Kidney (tissue), 22 donors: ENCODE data around the gene MRTFB. TPM values are rescaled to one million over a fixed set of nuclear protein-coding genes. Genes with fewer than 3 reads are reported as not detected.
"Not testable (repeated sequence)": the region's sequence is repeated elsewhere in the genome, so short reads cannot be mapped to it uniquely, and the experiment has no call there.

ENCODE experiments used
- DNase-seq, 5 donors: peaks; one replicate each; pipeline ENCODE4 v3.0.0-alpha.2; 2013 to 2020
- FAIRE-seq: peaks from 2 replicates; lab custom pipeline; 2012; peaks lifted over from hg19 to GRCh38; lab: Jason Lieb, UNC
- H3K27ac ChIP-seq, 2 donors: one replicate each; pipeline ENCODE4 v1.7.0; 2013; ENCODE audit warnings: low read depth in 2 of 2, low read length in 2 of 2, inconsistent platforms in 1 of 2
- H3K27me3 ChIP-seq: one replicate; pipeline ENCODE4 v1.7.1; 2013; ENCODE audit warnings: low read length, inconsistent platforms; ENCODE audit not compliant: control insufficient read depth, insufficient read depth
- H3K36me3 ChIP-seq, 3 donors: one replicate each; pipeline versions ENCODE4 v1.7.0 to v1.7.1; 2013; ENCODE audit warnings: low read length in 3 of 3, control low read depth in 1 of 3, inconsistent platforms in 1 of 3; ENCODE audit not compliant: insufficient read depth in 3 of 3, control insufficient read depth in 2 of 3
- H3K4me1 ChIP-seq, 3 donors: one replicate each; pipeline versions ENCODE4 v1.7.0 to v1.7.1; 2013; ENCODE audit warnings: low read length in 3 of 3, inconsistent platforms in 1 of 3, low read depth in 1 of 3; ENCODE audit not compliant: control insufficient read depth in 2 of 3, insufficient read depth in 2 of 3
- H3K4me3 ChIP-seq, 3 donors: one replicate each; pipeline versions ENCODE4 v1.7.0 to v1.8.1; 2013; ENCODE audit warnings: low read length in 3 of 3, control low read depth in 1 of 3, inconsistent platforms in 1 of 3
- H3K9ac ChIP-seq, 3 donors: one replicate each; pipeline versions ENCODE4 v1.7.0 to v1.7.1; 2013; ENCODE audit warnings: low read length in 3 of 3, control low read depth in 1 of 3, inconsistent platforms in 1 of 3
- H3K9me3 ChIP-seq, 3 donors: one replicate each; pipeline versions ENCODE4 v1.7.0 to v1.7.1; 2013; ENCODE audit warnings: low read length in 3 of 3, control low read depth in 1 of 3, inconsistent platforms in 1 of 3; ENCODE audit not compliant: control insufficient read depth in 2 of 3, insufficient read depth in 1 of 3
- intact Hi-C: fragments of 100-400 bp; cut with DNase I; formaldehyde crosslinking; loops from one replicate; pipeline ENCODE4 v1.11.1; 2022
- long read RNA-seq, 10 donors: library from polyadenylated mRNA in 1 of 10; unstranded in 1 of 10; transcript quantifications; one replicate each; pipeline ENCODE4 v2.0.0 and lab custom pipeline, GENCODE V29; 2021 to 2026
- polyA plus RNA-seq: library from polyadenylated mRNA; stranded (reverse); fragments of 350-450 nt; fragmentation: Illumina TruSeq; extraction: RNeasy Lipid Tissue Mini Kit (QIAGEN cat#74804); gene quantifications from one replicate; pipeline ENCODE4 v1.2.3, GENCODE V29; 2014; ENCODE audit warnings: low read depth, low replicate concordance; ENCODE audit not compliant: insufficient read depth
- total RNA-seq: library from RNA; stranded (reverse); fragmentation: NEBNext Ultra II Directional; extraction: Animal tissue kit (Norgen Biotek cat#: 25700); gene quantifications from one replicate; pipeline ENCODE4 v1.2.1, GENCODE V29; 2021
- TF ChIP-seq, protein P1 (sequence below): IDR thresholded peaks from 3 replicates; pipeline ENCODE4 v1.5.1; 2012; ENCODE audit warnings: mild to moderate bottlenecking, moderate library complexity, borderline replicate concordance; ENCODE audit not compliant: insufficient read depth; ENCODE audit errors: extremely low read depth
- donor health status: control.
- donor health status: control.
- donor health status: control.
- donor health status: control.
- donor health status: control.
- donor health status: DM: yes; HTN: yes; CAD: no.
- donor health status: Normal renal cell carcinoma (clear cell type).

MRTFB gene, protein sequence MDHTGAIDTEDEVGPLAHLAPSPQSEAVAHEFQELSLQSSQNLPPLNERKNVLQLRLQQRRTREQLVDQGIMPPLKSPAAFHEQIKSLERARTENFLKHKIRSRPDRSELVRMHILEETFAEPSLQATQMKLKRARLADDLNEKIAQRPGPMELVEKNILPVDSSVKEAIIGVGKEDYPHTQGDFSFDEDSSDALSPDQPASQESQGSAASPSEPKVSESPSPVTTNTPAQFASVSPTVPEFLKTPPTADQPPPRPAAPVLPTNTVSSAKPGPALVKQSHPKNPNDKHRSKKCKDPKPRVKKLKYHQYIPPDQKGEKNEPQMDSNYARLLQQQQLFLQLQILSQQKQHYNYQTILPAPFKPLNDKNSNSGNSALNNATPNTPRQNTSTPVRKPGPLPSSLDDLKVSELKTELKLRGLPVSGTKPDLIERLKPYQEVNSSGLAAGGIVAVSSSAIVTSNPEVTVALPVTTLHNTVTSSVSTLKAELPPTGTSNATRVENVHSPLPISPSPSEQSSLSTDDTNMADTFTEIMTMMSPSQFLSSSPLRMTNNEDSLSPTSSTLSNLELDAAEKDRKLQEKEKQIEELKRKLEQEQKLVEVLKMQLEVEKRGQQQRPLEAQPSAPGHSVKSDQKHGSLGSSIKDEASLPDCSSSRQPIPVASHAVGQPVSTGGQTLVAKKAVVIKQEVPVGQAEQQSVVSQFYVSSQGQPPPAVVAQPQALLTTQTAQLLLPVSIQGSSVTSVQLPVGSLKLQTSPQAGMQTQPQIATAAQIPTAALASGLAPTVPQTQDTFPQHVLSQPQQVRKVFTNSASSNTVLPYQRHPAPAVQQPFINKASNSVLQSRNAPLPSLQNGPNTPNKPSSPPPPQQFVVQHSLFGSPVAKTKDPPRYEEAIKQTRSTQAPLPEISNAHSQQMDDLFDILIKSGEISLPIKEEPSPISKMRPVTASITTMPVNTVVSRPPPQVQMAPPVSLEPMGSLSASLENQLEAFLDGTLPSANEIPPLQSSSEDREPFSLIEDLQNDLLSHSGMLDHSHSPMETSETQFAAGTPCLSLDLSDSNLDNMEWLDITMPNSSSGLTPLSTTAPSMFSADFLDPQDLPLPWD
- total RNA-seq (51.0 TPM), polyA plus RNA-seq (5.1 TPM)
- long read RNA-seq, donor 1, full-length matches to known transcripts: 3 of 3 reads
- long read RNA-seq, donor 1, partial matches to known transcripts: 0 of 3 reads
- long read RNA-seq, donor 1, other reads (novel, unspliced or antisense): 0 of 3 reads
- long read RNA-seq, donor 2: 0 reads
- long read RNA-seq, donor 3: 0 reads
- long read RNA-seq, donor 4: 0 reads
- long read RNA-seq, donor 5: 0 reads
- long read RNA-seq, donor 6: 0 reads
- long read RNA-seq, donor 7, partial matches to known transcripts: 2 of 6 reads
- long read RNA-seq, donor 7, other reads (novel, unspliced or antisense): 4 of 6 reads
- long read RNA-seq, donor 8, partial matches to known transcripts: 0 of 1 reads
- long read RNA-seq, donor 8, other reads (novel, unspliced or antisense): 0 of 1 reads
- long read RNA-seq, donor 9: 0 reads
- long read RNA-seq, donor 10: 0 reads

DNA sequence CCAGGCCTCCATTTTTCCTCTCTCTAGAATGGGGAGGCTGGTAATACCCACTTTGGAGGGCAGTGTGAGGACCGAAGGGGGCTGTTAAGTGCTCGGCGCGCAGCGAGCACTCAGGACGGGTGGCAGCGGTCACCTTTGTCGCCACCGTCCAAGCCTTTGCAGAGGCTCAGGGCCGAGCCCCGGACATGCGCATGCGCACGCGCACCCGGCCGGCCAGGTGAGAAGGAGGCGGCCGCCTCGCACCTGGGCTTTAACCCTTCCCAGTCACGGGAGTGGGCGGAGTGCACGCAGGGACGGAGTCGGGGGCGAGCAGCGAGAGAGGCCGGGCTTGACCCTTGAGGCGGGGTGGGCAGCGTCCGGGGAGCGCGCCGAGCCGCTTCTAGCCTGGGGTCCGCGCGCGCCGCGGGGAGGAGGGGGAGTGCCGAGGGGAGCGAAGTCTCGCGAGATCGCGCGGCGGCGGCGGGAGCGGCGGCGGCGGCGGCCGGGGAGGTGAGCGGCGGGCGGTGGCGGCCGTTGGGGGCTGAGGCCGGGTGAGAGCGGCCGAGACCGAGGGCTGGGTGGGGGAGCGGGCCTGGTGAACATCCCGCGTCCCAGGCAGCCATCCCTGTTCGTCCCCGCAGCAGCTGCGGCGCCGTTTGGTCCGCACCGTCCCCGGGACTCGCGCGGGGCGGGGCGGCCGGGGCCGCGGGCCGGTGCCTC, at the start of gene MRTFB:
MRTFB (plus strand) TSS at position 443 of the 699 bp plus-strand sequence. CDS start 69,288 bp downstream, outside the sequence.
- DNase-seq: peak; percentile 89 to 94 (median 93)
- intact Hi-C loops: no loop called here
- TF ChIP-seq, protein P1, sequence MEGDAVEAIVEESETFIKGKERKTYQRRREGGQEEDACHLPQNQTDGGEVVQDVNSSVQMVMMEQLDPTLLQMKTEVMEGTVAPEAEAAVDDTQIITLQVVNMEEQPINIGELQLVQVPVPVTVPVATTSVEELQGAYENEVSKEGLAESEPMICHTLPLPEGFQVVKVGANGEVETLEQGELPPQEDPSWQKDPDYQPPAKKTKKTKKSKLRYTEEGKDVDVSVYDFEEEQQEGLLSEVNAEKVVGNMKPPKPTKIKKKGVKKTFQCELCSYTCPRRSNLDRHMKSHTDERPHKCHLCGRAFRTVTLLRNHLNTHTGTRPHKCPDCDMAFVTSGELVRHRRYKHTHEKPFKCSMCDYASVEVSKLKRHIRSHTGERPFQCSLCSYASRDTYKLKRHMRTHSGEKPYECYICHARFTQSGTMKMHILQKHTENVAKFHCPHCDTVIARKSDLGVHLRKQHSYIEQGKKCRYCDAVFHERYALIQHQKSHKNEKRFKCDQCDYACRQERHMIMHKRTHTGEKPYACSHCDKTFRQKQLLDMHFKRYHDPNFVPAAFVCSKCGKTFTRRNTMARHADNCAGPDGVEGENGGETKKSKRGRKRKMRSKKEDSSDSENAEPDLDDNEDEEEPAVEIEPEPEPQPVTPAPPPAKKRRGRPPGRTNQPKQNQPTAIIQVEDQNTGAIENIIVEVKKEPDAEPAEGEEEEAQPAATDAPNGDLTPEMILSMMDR: no peak
- Histone ChIP-seq H3K9ac (peak within 1 kb of the TSS; percentile 45 to 86 (median 77)), H3K36me3 (no peaks in the 10 kb centered on the region), H3K27ac (peak within 1 kb of the TSS; percentile 86 to 89), H3K4me1 (peaks cover 0 to 14% (median 0%) of the 10 kb centered on the region in 3 donors), H3K27me3 (no peaks in the 10 kb centered on the region), H3K4me3 (peak within 1 kb of the TSS; percentile 70 to 81 (median 72)), H3K9me3 (no peaks in the 10 kb centered on the region)
- FAIRE-seq: no peak

DNA sequence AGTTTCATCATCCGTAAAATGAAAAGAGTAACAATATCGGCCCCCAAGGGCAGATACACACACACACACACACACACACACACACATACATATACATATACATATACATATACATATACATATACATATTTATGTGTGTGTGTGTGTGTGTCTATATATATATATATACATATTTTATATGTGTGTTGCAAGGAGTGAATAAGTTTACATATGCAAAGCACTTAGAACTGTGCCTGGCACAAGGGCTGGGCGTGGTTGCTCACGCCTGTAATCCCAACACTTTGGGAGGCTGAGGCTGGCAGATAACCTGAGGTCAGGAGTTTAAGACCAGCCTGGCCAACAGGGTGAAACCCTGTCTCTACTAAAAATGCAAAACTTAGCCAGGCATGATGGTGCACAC, 47.6 kb upstream of the MRTFB start:
- H3K4me3 ChIP-seq, H3K27me3 ChIP-seq, H3K27ac ChIP-seq, DNase-seq, H3K36me3 ChIP-seq, FAIRE-seq, H3K9ac ChIP-seq, H3K4me1 ChIP-seq, H3K9me3 ChIP-seq, intact Hi-C loops: not testable (repeated sequence)

DNA sequence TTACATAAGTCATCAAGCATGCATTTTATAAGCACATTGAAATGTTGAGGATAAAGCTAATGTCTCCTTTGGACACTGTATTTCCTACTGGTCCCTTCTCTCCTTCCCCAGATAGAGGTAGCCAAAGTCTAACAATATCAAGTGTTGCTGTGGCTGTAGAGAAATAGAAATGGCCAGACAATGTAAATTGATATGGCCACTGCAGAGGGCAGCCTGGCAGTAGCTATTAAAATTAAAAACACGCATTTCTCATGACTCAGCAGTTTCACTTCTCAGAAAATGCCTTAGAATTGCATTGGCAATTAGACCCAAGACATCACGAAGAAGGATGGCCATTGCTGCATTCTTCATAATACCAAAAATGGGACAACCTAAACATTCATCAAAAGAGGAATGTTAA, 46.8 kb upstream of the MRTFB start:
- Histone ChIP-seq H3K27me3 (no peaks in the 10 kb centered on the region), H3K9ac (no peak overlapping the region), H3K4me1 (no peaks in the 10 kb centered on the region), H3K4me3 (no peak overlapping the region), H3K36me3 (no peaks in the 10 kb centered on the region), H3K9me3 (no peaks in the 10 kb centered on the region), H3K27ac (no peak overlapping the region)
- TF ChIP-seq, protein P1: no peak
- intact Hi-C loops: no loop called here
- FAIRE-seq (no peak), DNase-seq (no peak)
